GM12874 (cell line): ENCODE measurements around the gene IKBKE.

Experiments used
- CTCF ChIP-seq: IDR thresholded peaks from 2 replicates; pipeline ENCODE4 v1.5.1; 2011; ENCODE audit warnings: low read depth, mild to moderate bottlenecking, control low read depth, low read length, moderate library complexity; ENCODE audit not compliant: insufficient read depth

Gene IKBKE

GRCh38 chr1:206469411-206469932 is 804 bp upstream of the IKBKE start:
- no peak for TF ChIP-seq CTCF

DNA sequence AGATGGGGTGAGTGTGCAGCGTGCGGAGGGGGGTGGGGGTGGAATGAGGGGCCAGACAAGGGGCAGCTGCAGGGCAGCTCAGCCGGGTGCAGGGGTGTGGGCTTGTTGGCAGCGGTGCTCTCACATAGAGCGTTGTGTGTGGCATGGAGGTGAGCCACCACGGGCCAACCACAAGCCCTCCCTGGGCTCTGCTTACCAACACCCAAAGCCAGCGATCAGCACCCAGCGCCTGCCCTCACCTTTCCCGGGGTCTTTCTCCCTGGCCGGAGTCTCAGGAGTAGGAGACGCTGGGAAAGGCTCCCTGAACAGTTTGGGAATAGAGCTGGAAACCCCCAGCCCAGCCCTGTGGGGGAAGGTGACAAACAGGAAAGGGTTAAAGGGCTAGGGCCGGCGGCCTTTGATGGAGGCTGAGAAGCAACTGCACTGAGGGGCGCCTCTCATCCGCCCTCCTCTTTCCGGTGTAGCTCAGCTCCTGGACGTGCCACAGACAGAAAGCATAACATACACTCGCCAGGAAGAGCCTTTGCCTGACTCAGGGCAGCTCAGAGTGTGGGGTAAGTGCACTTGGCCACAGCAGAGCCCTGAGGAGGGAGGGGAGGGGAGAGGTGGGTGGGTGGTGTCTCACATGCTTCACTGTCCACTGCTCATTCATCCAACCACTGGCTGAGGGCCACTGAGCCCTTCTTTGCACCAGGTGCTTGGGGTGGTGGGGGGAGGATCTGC is 577 bp downstream of the IKBKE start:
- no peak for TF ChIP-seq CTCF

DNA sequence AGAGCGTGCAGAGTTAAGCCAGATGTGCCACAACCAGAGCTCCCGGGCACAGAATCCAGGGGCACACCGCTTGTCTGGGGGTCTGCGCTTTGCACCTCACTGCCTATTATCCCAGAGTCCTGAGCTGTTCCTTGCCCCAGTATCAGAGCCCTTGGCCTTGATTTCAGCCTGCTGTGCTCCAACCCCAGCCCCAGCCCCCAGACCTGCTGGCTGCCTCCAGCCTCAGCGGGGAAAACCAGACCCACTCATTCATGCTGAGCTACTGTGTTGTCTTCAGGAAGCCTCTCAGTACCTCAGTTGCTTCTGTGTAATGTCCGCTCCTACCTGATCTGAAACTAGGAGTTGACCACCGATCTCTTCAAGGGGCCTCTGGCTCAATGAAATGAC is 1.1 kb downstream of the IKBKE start:
- TF ChIP-seq CTCF = no peak

DNA sequence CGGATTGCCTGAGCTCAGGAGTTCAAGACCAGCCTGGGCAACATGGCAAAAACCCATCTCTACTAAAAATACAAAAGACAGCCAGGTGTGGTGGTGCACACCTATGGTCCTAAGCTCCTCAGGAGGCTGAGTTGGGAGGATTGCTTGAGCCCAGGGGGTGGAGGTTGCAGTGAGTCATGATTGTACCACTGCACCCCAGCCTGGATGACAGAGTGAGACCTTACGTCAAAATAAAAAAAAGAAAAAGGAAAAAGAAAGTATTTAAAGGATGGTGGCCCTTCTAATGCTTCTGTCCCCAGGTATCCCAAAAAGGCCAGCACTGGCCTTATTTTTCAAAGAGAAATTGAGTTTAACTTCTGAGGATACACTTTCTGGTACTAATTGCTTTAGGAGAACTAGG is 1.7 kb downstream of the IKBKE start:
- no peak for TF ChIP-seq CTCF

GRCh38 chr1:206472454-206472853 is 2.2 kb downstream of the IKBKE start:
- no peak for TF ChIP-seq CTCF

DNA sequence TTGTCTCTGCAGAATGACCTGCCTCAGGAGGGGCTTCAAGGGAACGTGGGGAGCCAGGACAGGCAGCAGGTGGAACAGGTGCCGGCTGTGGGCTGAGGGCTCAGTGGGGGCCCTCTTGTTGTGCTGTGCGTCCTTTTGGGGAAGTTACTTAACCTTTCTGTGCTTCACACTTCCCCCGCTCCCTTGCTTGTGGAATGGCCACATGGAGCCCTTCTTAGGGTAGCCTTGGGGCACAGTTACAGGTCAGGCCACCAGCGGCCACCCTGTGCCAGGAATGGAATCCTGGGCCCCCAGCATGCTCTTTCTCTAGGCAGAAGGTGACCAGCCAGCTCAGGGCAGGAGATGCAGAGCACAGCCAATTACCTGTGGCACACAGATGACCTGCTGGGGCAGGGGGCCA is 2.6 kb downstream of the IKBKE start:
- TF ChIP-seq CTCF = no peak

- no peak for TF ChIP-seq CTCF
Measured at GRCh38 chr1:206476058-206476457, 5.8 kb downstream of the IKBKE start.
